Measurements from ENCODE around the gene TEX44. TPM values are rescaled to one million over a fixed set of nuclear protein-coding genes. Genes with fewer than 3 reads are reported as not detected.
"Not testable (repeated sequence)": the region's sequence is repeated elsewhere in the genome, so short reads cannot be mapped to it uniquely, and the experiment has no call there.

Gene TEX44
- total RNA-seq, 1 donor from 2014 or later = not detected

- no peak for DNase-seq (ENCODE audit: low read depth)
Measured at GRCh38 chr2:231571661-231572191, 20.9 kb upstream of the TEX44 start.

DNA sequence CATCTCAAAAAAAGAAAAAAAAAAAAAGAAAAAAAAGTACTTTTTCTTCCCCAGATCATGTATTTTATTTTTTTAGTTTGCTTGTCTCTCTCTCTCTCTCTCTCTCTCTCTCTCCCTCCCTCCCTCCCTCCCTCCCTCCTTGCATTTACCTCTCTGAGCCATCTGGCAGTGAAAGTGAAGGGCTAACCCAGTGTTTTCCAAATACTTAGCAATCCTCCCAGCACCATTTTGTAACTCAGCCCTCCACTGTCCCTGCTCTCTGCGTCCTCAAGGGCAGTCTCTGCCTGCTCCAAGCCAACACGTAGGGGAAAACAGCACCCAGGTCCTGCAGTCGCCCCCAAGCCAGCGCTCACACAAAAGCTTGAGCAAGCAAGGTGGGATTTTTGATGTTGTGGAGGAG, 19.6 kb upstream of the TEX44 start:
- DNase-seq (ENCODE audit: low read depth) = no peak

GRCh38 chr2:231573698-231574421, 18.8 kb upstream of the TEX44 start:
- DNase-seq (ENCODE audit: low read depth) = no peak

DNA sequence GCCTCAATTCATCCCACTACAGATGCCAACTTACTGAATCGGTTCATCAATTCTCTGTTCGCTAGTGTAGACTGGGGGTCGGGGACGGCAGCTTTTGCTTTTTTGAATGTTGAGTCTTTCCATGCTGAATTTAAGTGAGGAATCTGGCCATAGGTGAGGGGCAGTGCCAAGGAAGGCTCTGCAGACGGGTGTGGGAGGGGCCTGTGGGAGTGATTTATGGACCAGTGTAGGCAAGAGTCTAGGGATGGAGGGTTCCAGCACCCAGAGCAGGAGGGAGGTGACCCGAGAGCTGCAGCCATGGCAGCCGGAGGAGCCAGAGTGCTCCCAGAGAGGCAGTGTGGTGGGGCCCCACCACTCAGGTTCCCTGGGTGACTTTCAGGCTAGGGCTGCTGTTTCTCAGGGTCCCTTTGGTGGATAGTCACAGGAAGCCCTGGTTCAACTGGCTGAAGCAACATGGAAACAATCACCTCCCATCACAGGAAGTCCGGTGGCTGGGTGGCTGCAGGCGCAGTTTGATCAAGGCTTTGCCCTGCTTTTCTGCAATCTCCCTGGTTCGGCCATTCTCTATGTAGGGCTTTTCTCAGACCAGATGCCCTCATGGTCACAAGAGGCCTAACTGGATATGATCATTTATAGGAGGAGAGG, 16.9 kb upstream of the TEX44 start:
- DNase-seq (ENCODE audit: low read depth) = no peak

DNA sequence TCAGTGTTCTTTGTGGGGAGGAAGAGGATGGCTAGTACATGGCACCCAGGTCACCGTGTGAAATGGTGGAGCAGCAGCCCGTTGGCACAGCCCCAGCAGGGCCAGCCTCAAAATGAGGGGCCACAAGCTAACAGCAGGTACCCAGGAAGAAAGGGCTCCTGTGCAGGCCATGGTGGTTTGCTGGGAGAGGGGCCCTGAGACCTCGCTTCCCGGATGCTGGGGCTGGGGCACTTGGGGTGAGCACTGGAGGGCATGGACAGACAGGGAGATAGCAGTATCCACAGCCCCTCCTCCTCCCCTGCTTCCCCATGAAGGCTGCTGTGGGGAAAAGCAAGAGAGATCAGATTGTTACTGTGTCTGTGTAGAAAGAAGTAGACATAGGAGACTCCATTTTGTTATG, 16.2 kb upstream of the TEX44 start:
- DNase-seq (ENCODE audit: low read depth) = no peak

DNA sequence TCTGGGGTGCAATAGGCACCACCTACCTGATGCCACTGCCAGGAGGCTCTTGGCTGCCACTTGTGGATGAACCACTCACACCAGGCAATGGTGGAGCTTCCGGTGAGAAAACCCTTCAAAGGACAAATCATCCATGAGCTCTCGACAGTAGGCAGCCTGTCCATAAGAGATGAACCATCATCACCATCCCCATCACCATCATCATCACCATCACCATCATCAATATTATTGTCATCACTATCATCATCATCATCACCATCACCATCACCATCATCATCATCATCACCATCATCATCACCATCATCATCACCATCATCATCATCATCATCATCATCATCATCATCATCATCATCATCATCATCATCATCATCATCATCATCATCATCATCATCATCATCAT, 14.0 kb upstream of the TEX44 start:
- DNase-seq (ENCODE audit: low read depth) = not testable (repeated sequence)

DNA sequence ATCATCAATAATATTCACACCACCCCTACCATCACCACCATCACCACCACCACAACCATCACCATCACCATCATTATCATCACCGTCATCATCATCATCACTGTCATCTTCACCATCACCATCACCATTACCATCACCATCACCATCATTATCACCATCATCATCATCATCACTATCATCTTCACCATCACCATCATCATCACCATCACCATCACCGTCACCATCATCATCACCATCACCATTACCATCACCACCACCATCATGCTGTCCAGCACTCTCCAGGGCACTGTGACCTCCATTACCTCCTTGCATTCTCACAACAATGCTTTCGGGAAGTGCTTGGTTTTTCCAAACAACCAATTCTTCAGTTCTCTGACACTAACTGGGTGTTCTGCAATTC, 13.1 kb upstream of the TEX44 start:
- no peak for DNase-seq (ENCODE audit: low read depth)

GRCh38 chr2:231581328-231581727, 11.3 kb upstream of the TEX44 start:
- no peak for DNase-seq (ENCODE audit: low read depth)

- no peak for DNase-seq (ENCODE audit: low read depth)
Measured at GRCh38 chr2:231583982-231584381, 8.7 kb upstream of the TEX44 start.

GRCh38 chr2:231587744-231588143, 4.9 kb upstream of the TEX44 start:
- DNase-seq (ENCODE audit: low read depth) = not testable (repeated sequence)

- no peak for DNase-seq (ENCODE audit: low read depth)
Measured at GRCh38 chr2:231589656-231590055, 3.0 kb upstream of the TEX44 start.

- no peak for DNase-seq (ENCODE audit: low read depth)
Measured at GRCh38 chr2:231590614-231591013, 2.0 kb upstream of the TEX44 start.

- DNase-seq (ENCODE audit: low read depth) = no peak
Measured at GRCh38 chr2:231593666-231594065, 1.0 kb downstream of the TEX44 start.

- peak; percentile 84 for DNase-seq (ENCODE audit: low read depth)
Measured at GRCh38 chr2:231597014-231597611, 4.4 kb downstream of the TEX44 start.

- DNase-seq (ENCODE audit: low read depth) = peak; percentile 33
Measured at GRCh38 chr2:231597627-231598026, 5.0 kb downstream of the TEX44 start.

- DNase-seq (ENCODE audit: low read depth) = no peak
Measured at GRCh38 chr2:231600619-231601355, 8.1 kb downstream of the TEX44 start.

DNA sequence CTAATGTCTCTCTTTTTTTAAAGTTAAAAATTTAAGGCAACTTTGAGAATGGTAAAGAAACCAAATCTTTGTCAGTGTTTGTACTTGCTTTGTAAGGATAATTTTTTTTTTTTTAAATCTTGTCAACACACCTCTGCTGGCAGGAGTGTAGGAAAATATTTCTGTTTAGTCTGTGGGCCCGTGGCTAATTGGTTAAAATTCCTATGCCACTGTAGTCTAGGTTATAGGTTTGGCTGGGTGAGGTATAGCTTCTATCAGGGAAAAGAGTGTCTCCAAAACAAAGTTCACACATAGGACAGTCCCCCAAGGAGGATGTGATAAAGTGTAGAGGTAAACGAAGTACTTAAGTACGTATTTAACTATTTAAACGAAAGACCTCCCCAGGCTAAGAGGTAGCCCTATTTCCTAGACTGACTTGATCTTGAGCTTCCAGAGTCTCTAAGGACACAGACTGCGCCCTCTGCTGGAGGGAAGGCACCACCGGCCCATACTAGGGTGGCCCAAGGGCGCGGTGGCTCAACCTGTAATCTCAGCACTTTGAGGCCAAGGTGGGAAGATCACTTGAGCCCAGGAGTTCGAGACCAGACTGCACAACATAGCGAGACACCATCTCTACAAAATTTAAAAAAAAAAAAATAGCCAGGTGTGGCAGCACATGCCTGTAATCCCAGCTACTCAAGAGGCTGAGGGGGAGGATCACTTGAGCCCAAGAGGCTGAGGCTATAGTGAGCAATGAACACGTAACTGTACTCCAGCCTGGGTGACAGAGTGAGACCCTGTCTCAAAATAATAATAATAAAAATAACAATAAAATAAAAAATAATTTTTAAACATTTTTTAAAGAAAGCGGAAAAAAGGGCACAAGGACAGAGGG, 8.9 kb downstream of the TEX44 start:
- peak; percentile 76 for DNase-seq (ENCODE audit: low read depth)

DNA sequence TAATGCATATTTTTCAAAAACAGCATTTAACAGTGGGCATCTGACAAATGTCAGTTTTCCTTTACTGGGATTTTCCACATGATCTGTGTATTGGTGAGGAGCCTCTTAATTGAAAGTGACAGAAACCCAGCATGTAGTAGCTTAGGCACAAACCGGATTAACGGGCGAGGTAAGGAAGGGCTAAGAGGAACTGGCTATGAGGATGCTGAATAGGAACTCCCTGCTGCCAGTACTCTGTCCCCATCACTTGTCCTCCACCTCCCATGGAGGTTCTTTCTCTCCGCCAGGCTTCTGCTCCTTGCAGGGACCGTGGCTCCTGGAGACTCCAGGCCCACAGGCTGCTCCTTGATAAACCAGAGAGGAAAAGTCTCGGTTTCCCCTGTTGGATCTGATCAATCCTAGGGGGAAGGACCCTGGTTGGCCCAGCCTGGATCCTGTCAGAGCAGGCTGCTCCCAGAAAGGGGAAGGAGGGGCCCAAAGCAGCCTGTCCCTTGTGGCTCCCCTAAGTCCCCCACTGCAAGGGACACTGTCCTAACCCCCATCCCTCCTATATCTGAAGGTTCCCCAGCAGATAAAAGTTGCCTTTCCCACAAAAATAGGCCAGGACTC, 10.3 kb downstream of the TEX44 start:
- DNase-seq (ENCODE audit: low read depth) = no peak

- DNase-seq (ENCODE audit: low read depth) = no peak
Measured at GRCh38 chr2:231604101-231604684, 11.5 kb downstream of the TEX44 start.
